ENCODE results near the gene C1QTNF6. TPM values are rescaled to one million over a fixed set of nuclear protein-coding genes. Genes with fewer than 3 reads are reported as not detected.

C1QTNF6 gene
- total and polyA plus RNA-seq, 2 experiments from 2014 or later, result 1.7 to 2.3 TPM

DNA sequence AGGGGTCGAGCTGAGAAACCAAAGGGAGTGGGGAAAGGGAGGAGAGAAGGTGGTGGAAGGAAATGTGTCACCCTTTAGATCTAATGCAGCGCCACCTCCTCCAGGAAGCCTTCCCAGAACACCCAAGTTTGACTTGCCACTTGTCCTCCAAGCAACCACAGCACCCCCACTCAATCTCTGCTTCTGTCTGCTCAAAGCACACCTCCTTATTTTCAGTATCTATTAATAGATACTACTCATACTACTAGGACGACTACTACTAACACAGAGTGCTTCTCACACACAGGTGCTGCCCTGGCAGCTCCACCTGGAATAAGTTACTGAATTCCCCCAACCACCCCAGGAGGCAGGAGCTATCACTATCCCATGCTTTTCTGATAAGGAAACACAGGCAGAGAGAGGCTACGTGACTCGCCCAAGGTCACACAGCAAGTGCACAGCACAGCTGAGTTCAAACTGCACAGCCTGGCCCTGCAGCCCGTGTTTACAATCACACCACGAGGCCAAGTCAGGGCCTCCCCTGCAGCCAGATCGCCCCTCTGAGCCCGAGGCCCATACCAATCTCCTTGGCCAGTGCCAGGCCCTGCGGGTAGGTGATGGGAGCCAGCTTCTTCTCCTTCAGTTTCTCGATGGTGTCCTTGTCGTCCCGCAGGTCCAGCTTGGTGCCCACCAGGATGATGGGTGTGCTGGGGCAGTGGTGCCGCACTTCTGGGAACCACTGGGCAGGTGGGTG, 42.8 kb upstream of the C1QTNF6 start:
- no peak overlapping the region for H3K4me3 Mint-ChIP-seq
- H3K9me3 Mint-ChIP-seq, result no peaks in the 10 kb centered on the region
- ATAC-seq, result no peak
- no peaks in the 10 kb centered on the region for H4K20me1 ChIP-seq (replicated peaks; ENCODE audit: insufficient read depth)
- no peaks in the 10 kb centered on the region for H3K27me3 ChIP-seq (ENCODE audit: insufficient read depth)
- H3K27ac Mint-ChIP-seq, result no peak overlapping the region
- H3K4me1 Mint-ChIP-seq, result peaks cover 5% of the 10 kb centered on the region; the same call in 2 of the 3 replicates
- H3K27ac ChIP-seq (ENCODE audit: low read depth), result no peak overlapping the region
- no peaks in the 10 kb centered on the region for H3K36me3 Mint-ChIP-seq (ENCODE audit: low read depth)
- H3K9me2 ChIP-seq (ENCODE audit: insufficient read depth), result no peaks in the 10 kb centered on the region
- H3K4me3 ChIP-seq, result no peak overlapping the region
- H3K79me2 ChIP-seq (replicated peaks; ENCODE audit: insufficient read depth), result no peaks in the 10 kb centered on the region
- no peaks in the 10 kb centered on the region for H3F3A ChIP-seq (replicated peaks; ENCODE audit: low read depth)
- H2AFZ ChIP-seq, result no peak overlapping the region
- H3K27me3 Mint-ChIP-seq (ENCODE audit: insufficient read depth, low read depth, poor library complexity), result peaks cover 11% of the 10 kb centered on the region
- TF ChIP-seq EZH2phosphoT487 (IDR thresholded peaks at IDR 0.05; ENCODE audit: unreplicated experiment) (no peak), CREB1 (CRISPR knock-in tag; IDR thresholded peaks at IDR 0.05; ENCODE audit: low read depth) (no peak), ZNF331 (CRISPR knock-in tag; IDR thresholded peaks at IDR 0.05; ENCODE audit: low read depth) (no peak), ZNF114 (CRISPR knock-in tag; IDR thresholded peaks at IDR 0.05) (no peak), CTCF (conservative IDR thresholded peaks at IDR 0.05; ENCODE audit: low read depth in 2 of 2) (no peak), STAT1 (IDR thresholded peaks at IDR 0.05; ENCODE audit: unreplicated experiment) (no peak), NANOG (IDR thresholded peaks at IDR 0.05; ENCODE audit: borderline replicate concordance) (no peak), ZNF462 (CRISPR knock-in tag; IDR thresholded peaks at IDR 0.05) (no peak), POLR2AphosphoS5 (IDR thresholded peaks at IDR 0.05; ENCODE audit: low read depth) (no peak), JUNB (IDR thresholded peaks at IDR 0.05; ENCODE audit: unreplicated experiment) (no peak), EZH2 (IDR thresholded peaks at IDR 0.05; ENCODE audit: low read depth, unreplicated experiment) (no peak), ETS1 (IDR thresholded peaks at IDR 0.05) (no peak)
- TF ChIP-seq, protein P1, sequence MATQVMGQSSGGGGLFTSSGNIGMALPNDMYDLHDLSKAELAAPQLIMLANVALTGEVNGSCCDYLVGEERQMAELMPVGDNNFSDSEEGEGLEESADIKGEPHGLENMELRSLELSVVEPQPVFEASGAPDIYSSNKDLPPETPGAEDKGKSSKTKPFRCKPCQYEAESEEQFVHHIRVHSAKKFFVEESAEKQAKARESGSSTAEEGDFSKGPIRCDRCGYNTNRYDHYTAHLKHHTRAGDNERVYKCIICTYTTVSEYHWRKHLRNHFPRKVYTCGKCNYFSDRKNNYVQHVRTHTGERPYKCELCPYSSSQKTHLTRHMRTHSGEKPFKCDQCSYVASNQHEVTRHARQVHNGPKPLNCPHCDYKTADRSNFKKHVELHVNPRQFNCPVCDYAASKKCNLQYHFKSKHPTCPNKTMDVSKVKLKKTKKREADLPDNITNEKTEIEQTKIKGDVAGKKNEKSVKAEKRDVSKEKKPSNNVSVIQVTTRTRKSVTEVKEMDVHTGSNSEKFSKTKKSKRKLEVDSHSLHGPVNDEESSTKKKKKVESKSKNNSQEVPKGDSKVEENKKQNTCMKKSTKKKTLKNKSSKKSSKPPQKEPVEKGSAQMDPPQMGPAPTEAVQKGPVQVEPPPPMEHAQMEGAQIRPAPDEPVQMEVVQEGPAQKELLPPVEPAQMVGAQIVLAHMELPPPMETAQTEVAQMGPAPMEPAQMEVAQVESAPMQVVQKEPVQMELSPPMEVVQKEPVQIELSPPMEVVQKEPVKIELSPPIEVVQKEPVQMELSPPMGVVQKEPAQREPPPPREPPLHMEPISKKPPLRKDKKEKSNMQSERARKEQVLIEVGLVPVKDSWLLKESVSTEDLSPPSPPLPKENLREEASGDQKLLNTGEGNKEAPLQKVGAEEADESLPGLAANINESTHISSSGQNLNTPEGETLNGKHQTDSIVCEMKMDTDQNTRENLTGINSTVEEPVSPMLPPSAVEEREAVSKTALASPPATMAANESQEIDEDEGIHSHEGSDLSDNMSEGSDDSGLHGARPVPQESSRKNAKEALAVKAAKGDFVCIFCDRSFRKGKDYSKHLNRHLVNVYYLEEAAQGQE (IDR thresholded peaks at IDR 0.05; ENCODE audit: unreplicated experiment), result no peak
- no peaks in the 10 kb centered on the region for H3K36me3 ChIP-seq (ENCODE audit: insufficient read depth)
- no peaks in the 10 kb centered on the region for H3K4me1 ChIP-seq (ENCODE audit: insufficient read depth)
- no peak for DNase-seq (ENCODE audit: low spot score)
- no peak overlapping the region for H3K4me2 ChIP-seq
